ENCODE results near the gene MEI4.
"Not testable (repeated sequence)": the region's sequence is repeated elsewhere in the genome, so short reads cannot be mapped to it uniquely, and the experiment has no call there.

MEI4 gene

GRCh38 chr6:77653816-77654215 is 977 bp downstream of the MEI4 start:
- Mint-ChIP-seq H3K27me3 (peaks cover 16% of the 10 kb centered on the region), H3K4me1 (ENCODE audit: low read depth) (no peaks in the 10 kb centered on the region), H3K36me3 (ENCODE audit: low read depth) (no peaks in the 10 kb centered on the region), H3K9me3 (no peaks in the 10 kb centered on the region), H3K27ac (no peak overlapping the region), H3K4me3 (no peak overlapping the region)
- DNase-seq, result no peak

- not testable (repeated sequence) for H3K9me3 Mint-ChIP-seq; H3K4me1 Mint-ChIP-seq (ENCODE audit: low read depth)
These were observed 2.2 kb downstream of the MEI4 start for GRCh38 chr6:77655035-77655434.

GRCh38 chr6:77656999-77657764 is 4.3 kb downstream of the MEI4 start:
- Mint-ChIP-seq H3K27me3 (no peaks in the 10 kb centered on the region), H3K4me3 (no peak overlapping the region), H3K4me1 (ENCODE audit: low read depth) (no peaks in the 10 kb centered on the region), H3K27ac (no peak overlapping the region), H3K9me3 (no peaks in the 10 kb centered on the region), H3K36me3 (ENCODE audit: low read depth) (no peaks in the 10 kb centered on the region)
- no peak for DNase-seq

More at GRCh38 chr6:77655035-77655434, 2.2 kb downstream of the MEI4 start:
- H3K27ac Mint-ChIP-seq; DNase-seq; H3K36me3 Mint-ChIP-seq (ENCODE audit: low read depth); H3K4me3 Mint-ChIP-seq; H3K27me3 Mint-ChIP-seq: not testable (repeated sequence)

- H3K9me3 Mint-ChIP-seq, result no peaks in the 10 kb centered on the region
- no peaks in the 10 kb centered on the region for H3K36me3 Mint-ChIP-seq (ENCODE audit: low read depth)
- no peak overlapping the region for H3K27ac Mint-ChIP-seq
- H3K4me3 Mint-ChIP-seq, result no peak overlapping the region
- H3K27me3 Mint-ChIP-seq, result no peaks in the 10 kb centered on the region
- no peak for DNase-seq
- H3K4me1 Mint-ChIP-seq (ENCODE audit: low read depth), result no peaks in the 10 kb centered on the region
These were observed 13.5 kb downstream of the MEI4 start for GRCh38 chr6:77666340-77666739.

GRCh38 chr6:77666846-77667245 is 14.0 kb downstream of the MEI4 start:
- H3K27ac Mint-ChIP-seq, result no peak overlapping the region
- no peak for DNase-seq
- no peaks in the 10 kb centered on the region for H3K27me3 Mint-ChIP-seq
- no peak overlapping the region for H3K4me3 Mint-ChIP-seq
- H3K4me1 Mint-ChIP-seq (ENCODE audit: low read depth), result no peaks in the 10 kb centered on the region
- H3K36me3 Mint-ChIP-seq (ENCODE audit: low read depth), result no peaks in the 10 kb centered on the region
- peaks cover 1% of the 10 kb centered on the region for H3K9me3 Mint-ChIP-seq

- Mint-ChIP-seq H3K9me3 (peaks cover 2% of the 10 kb centered on the region), H3K36me3 (ENCODE audit: low read depth) (no peaks in the 10 kb centered on the region), H3K27ac (no peak overlapping the region), H3K27me3 (no peaks in the 10 kb centered on the region), H3K4me1 (ENCODE audit: low read depth) (no peaks in the 10 kb centered on the region), H3K4me3 (no peak overlapping the region)
- no peak for DNase-seq
These were observed 17.1 kb downstream of the MEI4 start for GRCh38 chr6:77669913-77670312.

GRCh38 chr6:77674211-77674610 is 21.4 kb downstream of the MEI4 start:
- Mint-ChIP-seq H3K27me3 (no peaks in the 10 kb centered on the region), H3K9me3 (peaks cover 2% of the 10 kb centered on the region), H3K4me3 (no peak overlapping the region), H3K27ac (no peak overlapping the region), H3K36me3 (ENCODE audit: low read depth) (no peaks in the 10 kb centered on the region), H3K4me1 (ENCODE audit: low read depth) (no peaks in the 10 kb centered on the region)
- DNase-seq, result no peak

GRCh38 chr6:77678048-77678447 is 25.2 kb downstream of the MEI4 start:
- no peak for DNase-seq
- no peaks in the 10 kb centered on the region for H3K27me3 Mint-ChIP-seq
- no peak overlapping the region for H3K27ac Mint-ChIP-seq
- H3K9me3 Mint-ChIP-seq, result peaks cover 3% of the 10 kb centered on the region
- no peaks in the 10 kb centered on the region for H3K36me3 Mint-ChIP-seq (ENCODE audit: low read depth)
- no peaks in the 10 kb centered on the region for H3K4me1 Mint-ChIP-seq (ENCODE audit: low read depth)
- H3K4me3 Mint-ChIP-seq, result no peak overlapping the region

GRCh38 chr6:77683515-77683914 is 30.7 kb downstream of the MEI4 start:
- DNase-seq, result no peak
- no peak overlapping the region for H3K4me3 Mint-ChIP-seq
- H3K27ac Mint-ChIP-seq, result no peak overlapping the region
- no peaks in the 10 kb centered on the region for H3K4me1 Mint-ChIP-seq (ENCODE audit: low read depth)
- no peaks in the 10 kb centered on the region for H3K36me3 Mint-ChIP-seq (ENCODE audit: low read depth)
- no peaks in the 10 kb centered on the region for H3K27me3 Mint-ChIP-seq
- peaks cover 3% of the 10 kb centered on the region for H3K9me3 Mint-ChIP-seq

- Mint-ChIP-seq H3K9me3 (no peaks in the 10 kb centered on the region), H3K4me3 (no peak overlapping the region), H3K27me3 (no peaks in the 10 kb centered on the region), H3K27ac (no peak overlapping the region), H3K36me3 (ENCODE audit: low read depth) (no peaks in the 10 kb centered on the region), H3K4me1 (ENCODE audit: low read depth) (no peaks in the 10 kb centered on the region)
- no peak for DNase-seq
These were observed 34.1 kb downstream of the MEI4 start for GRCh38 chr6:77686931-77687330.

- Mint-ChIP-seq H3K36me3 (ENCODE audit: low read depth) (no peaks in the 10 kb centered on the region), H3K4me3 (no peak overlapping the region), H3K4me1 (ENCODE audit: low read depth) (no peaks in the 10 kb centered on the region), H3K27ac (no peak overlapping the region), H3K27me3 (no peaks in the 10 kb centered on the region), H3K9me3 (no peaks in the 10 kb centered on the region)
- no peak for DNase-seq
These were observed 35.8 kb downstream of the MEI4 start for GRCh38 chr6:77688649-77689048.

- not testable (repeated sequence) for H3K4me3 Mint-ChIP-seq
These were observed 47.3 kb downstream of the MEI4 start for GRCh38 chr6:77700095-77700494.

GRCh38 chr6:77707603-77708002 is 54.8 kb downstream of the MEI4 start:
- Mint-ChIP-seq H3K4me3 (no peak overlapping the region), H3K27ac (no peak overlapping the region), H3K9me3 (peaks cover 14% of the 10 kb centered on the region), H3K4me1 (ENCODE audit: low read depth) (no peaks in the 10 kb centered on the region), H3K27me3 (no peaks in the 10 kb centered on the region), H3K36me3 (ENCODE audit: low read depth) (no peaks in the 10 kb centered on the region)
- no peak for DNase-seq

More at GRCh38 chr6:77700095-77700494, 47.3 kb downstream of the MEI4 start:
- H3K27ac Mint-ChIP-seq; H3K9me3 Mint-ChIP-seq; H3K4me1 Mint-ChIP-seq (ENCODE audit: low read depth); H3K27me3 Mint-ChIP-seq; DNase-seq; H3K36me3 Mint-ChIP-seq (ENCODE audit: low read depth): not testable (repeated sequence)

- DNase-seq, result no peak
- no peaks in the 10 kb centered on the region for H3K36me3 Mint-ChIP-seq (ENCODE audit: low read depth)
- peaks cover 2% of the 10 kb centered on the region for H3K9me3 Mint-ChIP-seq
- no peak overlapping the region for H3K4me3 Mint-ChIP-seq
- no peak overlapping the region for H3K27ac Mint-ChIP-seq
- H3K4me1 Mint-ChIP-seq (ENCODE audit: low read depth), result no peaks in the 10 kb centered on the region
- no peaks in the 10 kb centered on the region for H3K27me3 Mint-ChIP-seq
These were observed 62.7 kb downstream of the MEI4 start for GRCh38 chr6:77715588-77715987.

GRCh38 chr6:77716311-77716710 is 63.5 kb downstream of the MEI4 start:
- H3K4me3 Mint-ChIP-seq, result no peak overlapping the region
- no peaks in the 10 kb centered on the region for H3K36me3 Mint-ChIP-seq (ENCODE audit: low read depth)
- H3K9me3 Mint-ChIP-seq, result peaks cover 2% of the 10 kb centered on the region
- no peaks in the 10 kb centered on the region for H3K27me3 Mint-ChIP-seq
- no peaks in the 10 kb centered on the region for H3K4me1 Mint-ChIP-seq (ENCODE audit: low read depth)
- no peak overlapping the region for H3K27ac Mint-ChIP-seq
- DNase-seq, result no peak

- DNase-seq; H3K4me1 Mint-ChIP-seq (ENCODE audit: low read depth); H3K27me3 Mint-ChIP-seq; H3K9me3 Mint-ChIP-seq; H3K4me3 Mint-ChIP-seq; H3K36me3 Mint-ChIP-seq (ENCODE audit: low read depth); H3K27ac Mint-ChIP-seq: not testable (repeated sequence)
These were observed 83.2 kb downstream of the MEI4 start for GRCh38 chr6:77736010-77736409.

Data from activated T-cell treated with anti-CD3 and anti-CD28 coated beads, Interleukin-2, amount 50 U/mL, for 24 hours (primary cell).